ENCODE measurements around the gene ZNF584.
A peak's percentile ranks its signal among the peaks of the same experiment; 100 is the strongest.
"Not testable (repeated sequence)": the region's sequence is repeated elsewhere in the genome, so short reads cannot be mapped to it uniquely, and the experiment has no call there.

ZNF584 gene

DNA sequence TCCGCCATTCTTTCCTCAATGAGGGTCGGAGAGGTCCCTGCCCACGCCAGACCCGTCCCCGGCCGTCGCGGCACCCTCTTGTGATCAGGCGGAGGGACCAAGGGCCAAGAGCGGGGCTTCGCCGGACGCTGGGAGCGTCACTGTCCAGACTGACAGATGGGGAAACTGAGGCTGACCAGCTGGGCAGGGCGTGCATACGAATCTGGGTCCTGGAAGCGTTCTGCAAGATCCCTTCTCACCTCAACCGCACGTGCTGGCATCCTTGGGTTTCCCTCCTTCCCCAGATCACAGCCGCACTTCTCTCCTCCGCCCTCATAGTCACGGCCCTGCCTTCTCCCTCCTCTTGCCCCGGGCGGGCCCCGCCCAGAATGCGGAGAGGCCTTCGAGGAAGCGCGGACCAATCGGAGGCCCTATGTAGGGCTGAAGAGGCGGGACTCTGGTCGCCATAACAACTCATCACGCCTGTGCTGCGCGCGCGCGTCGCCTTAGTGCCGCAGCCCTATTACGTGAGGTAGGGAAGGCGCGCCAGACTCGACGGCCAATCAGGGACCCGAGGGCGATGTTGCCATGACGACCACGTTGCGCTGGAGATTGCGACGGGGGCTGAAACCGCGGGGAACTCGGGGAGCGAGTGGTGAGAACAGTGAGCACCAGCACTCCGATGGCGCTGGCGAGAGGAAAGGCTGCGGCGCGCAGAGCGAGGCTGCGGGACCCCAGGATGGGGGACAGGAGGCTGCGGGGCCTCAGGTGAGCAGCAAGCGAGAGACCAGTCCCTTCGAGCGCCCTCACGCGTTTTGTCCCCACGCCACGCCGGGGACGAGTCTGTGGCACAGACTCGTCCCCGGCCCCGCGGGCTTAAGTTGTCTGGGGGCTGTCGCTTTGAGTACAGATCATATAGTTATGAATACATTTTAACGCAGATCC, 7.3 kb upstream of the ZNF584 start:
- peak overlapping the region; percentile 76 for H3K27ac ChIP-seq
- TF ChIP-seq, protein P1, sequence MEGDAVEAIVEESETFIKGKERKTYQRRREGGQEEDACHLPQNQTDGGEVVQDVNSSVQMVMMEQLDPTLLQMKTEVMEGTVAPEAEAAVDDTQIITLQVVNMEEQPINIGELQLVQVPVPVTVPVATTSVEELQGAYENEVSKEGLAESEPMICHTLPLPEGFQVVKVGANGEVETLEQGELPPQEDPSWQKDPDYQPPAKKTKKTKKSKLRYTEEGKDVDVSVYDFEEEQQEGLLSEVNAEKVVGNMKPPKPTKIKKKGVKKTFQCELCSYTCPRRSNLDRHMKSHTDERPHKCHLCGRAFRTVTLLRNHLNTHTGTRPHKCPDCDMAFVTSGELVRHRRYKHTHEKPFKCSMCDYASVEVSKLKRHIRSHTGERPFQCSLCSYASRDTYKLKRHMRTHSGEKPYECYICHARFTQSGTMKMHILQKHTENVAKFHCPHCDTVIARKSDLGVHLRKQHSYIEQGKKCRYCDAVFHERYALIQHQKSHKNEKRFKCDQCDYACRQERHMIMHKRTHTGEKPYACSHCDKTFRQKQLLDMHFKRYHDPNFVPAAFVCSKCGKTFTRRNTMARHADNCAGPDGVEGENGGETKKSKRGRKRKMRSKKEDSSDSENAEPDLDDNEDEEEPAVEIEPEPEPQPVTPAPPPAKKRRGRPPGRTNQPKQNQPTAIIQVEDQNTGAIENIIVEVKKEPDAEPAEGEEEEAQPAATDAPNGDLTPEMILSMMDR (conservative IDR thresholded peaks at IDR 0.05), result peak; percentile 9; the same call in 1 of the 2 replicates

DNA sequence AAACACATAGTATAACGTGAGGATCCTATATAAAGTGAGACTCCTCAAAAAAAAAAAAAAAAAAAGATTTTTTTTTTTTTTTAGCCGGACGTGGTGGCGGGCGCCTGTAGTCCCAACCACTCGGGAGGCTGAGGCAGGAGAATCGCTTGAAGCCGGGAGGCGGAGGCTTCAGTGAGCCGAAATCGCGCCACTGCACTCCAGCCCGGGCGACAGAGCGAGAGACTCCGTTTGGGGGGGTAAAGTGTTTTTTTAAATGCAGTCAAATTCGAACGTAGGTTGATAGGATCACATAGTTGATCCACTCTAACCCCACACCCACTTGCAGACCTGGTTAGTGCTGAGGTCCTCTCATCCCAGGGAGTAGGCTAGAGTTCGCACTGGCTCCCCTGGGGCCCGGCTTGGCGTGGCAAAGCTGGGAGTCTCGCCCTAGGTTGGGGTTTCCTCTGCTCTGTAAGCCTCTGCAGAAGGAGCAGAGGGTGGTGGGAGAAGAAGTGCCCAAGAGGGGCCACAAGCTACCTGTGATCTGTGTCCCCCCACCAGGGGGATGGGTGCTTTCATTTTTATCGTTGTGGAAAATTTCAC, 6.5 kb upstream of the ZNF584 start:
- TF ChIP-seq, protein P1 (conservative IDR thresholded peaks at IDR 0.05), result no peak; the same call in 1 of the 2 replicates
- H3K27ac ChIP-seq, result peak overlapping the region; percentile 76

DNA sequence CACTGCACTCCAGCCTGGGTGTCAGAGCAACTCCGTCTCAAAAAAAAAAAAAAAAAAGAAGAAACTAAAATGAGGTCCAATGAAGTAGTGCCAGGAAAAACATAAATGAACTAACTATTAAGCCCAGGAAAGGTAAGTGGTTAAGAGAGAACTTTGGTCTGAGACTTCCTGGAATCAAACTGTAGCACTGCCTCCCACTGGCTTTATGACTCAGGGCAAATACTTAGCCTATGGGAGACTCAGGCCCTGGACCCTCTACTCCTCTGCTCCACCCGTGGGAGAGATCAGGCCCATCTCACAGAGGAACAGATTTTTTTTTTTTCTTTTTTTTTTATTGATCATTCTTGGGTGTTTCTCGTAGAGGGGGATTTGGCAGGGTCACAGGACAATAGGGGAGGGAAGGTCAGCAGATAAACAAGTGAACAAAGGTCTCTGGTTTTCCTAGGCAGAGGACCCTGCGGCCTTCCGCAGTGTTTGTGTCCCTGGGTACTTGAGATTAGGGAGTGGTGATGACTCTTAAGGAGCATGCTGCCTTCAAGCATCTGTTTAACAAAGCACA, 4.5 kb upstream of the ZNF584 start:
- H3K27ac ChIP-seq, result not testable (repeated sequence)

DNA sequence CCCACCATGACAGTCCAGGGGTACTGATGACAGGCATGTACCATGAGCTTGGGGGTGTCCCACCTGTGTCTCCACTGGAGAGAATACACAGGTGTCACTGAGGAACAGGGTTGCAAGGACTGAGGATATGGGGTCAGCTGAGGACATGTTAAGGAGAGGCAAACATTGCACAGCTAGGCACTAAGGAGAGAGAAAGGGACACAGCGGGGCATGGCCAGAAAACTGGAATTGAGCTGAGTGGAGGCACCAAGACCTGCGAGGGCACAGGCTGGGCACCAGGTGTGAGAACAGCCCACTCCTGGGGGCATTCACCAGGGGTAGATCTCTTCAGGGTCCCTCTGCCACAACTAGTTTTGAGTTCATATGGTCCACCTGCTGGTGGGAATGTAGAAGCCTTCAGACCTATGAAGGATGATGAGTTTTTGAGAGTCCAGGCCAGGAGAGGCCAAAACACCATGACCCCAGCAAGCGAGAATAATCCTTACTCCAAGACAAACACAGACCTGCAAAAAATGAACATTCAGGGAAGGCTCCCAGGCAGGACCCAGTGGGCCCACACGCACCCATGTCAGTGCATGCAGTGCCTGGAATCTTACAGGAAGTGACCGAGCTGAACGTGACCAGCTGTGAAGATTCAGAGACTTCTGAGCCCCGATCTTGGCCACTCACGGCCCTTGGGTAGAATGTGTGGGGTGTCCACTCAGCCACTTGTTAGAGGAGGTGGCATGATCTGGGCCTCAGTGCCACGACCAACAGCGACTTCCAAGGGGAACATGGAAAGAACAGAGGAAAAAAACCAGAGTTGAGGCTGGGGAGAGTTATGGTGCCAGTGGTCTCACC, 1.4 kb upstream of the ZNF584 start:
- peak overlapping the region; percentile 92 for H3K27ac ChIP-seq
- TF ChIP-seq, protein P1 (conservative IDR thresholded peaks at IDR 0.05), result peak; percentile 32

DNA sequence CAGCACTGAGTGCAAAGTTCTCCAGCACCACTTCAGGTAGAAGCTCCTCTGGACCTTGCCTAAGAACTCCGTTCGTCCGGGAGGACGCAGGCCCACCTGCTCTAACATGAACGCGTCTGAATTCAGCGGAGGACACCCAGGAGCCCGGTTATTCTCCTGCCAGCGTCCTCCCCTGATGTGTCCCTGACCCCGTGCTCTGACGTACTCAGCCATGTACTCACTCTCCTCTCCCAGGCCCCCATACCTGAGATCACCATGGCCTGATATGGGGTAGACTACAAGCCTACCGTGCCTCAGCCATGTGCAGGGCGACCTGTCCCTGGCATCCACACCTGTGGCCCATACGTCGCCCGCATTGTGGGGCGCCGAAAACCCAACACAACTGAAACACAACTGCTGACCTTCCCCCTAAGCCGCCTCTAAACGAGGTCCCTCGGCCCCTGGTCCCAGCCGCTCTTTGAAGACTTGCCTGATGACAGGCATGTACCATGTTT, 744 bp upstream of the ZNF584 start:
- TF ChIP-seq, protein P1 (conservative IDR thresholded peaks at IDR 0.05), result no peak
- H3K27ac ChIP-seq, result peak overlapping the region; percentile 92

DNA sequence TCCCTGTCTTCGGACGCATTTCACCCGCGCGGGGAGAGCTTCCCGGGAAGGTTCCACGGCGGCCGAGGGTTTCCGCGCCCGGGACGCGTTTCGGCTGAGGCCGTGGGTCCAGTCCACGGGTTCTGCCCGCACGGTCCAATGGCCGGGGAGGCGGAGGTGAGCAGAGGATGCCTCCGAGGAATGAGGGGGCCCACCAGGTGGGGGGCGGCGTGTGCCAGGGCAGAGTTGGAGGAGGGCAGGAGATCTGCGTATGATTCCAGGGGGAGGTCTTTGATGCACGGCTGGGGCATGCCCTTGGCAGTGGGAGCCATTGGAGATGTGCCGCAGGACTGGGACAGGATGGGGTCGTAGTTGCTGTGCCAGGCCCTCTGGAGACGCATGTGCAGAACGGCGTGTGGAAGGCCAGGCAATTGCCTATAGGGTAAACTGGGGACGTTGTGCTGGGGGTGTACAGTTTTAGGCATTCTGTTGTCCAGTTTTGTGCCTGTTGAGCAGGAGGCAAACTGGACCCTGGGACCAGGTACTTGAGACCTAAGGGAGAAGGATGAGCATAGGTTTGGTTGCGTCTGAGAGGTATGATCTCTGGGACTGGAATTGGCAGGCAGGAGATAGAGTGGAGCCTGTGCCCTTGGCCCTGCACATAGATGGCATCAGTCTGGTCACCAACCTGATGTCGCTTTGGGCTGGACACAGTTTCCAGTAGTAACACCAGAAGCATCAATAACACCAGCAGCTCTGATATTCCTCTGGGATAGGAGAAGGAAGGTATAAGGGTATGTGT, 751 bp downstream of the ZNF584 start:
- peak overlapping the region; percentile 92 for H3K27ac ChIP-seq
- TF ChIP-seq, protein P1 (conservative IDR thresholded peaks at IDR 0.05), result no peak

DNA sequence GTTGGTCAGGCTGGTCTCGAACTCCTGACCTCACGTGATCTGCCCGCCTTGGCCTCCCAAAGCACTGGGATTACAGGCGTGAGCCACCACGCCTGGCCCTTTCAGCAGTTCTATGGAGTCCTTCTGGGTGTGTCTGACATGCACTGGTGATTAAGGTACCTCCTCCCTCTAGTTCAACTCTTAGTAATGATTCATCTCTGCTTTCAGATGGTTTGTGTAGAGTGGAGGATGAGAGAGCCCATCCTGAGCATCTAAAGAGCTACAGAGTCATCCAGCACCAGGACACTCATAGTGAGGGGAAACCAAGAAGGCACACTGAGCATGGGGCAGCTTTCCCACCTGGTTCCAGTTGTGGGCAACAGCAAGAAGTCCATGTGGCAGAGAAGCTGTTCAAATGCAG, 8.2 kb downstream of the ZNF584 start:
- no peak overlapping the region for H3K27ac ChIP-seq
- TF ChIP-seq, protein P1 (conservative IDR thresholded peaks at IDR 0.05), result no peak

All from VCaP (cell line).